Measurements from ENCODE around the gene SMYD4. TPM values are rescaled to one million over a fixed set of nuclear protein-coding genes. Genes with fewer than 3 reads are reported as not detected.

SMYD4 gene
- total and polyA plus RNA-seq, 9 of the 15 experiments (the other 6 are each of a cell fraction or from before 2014, with no cell fraction given) = 1.3 to 10.2 (median 6.7) TPM

Other genes starting within 250 kb of the SMYD4 start
Only the 7 nearest of the 13 such genes appear.
- 54.9 and 66.3 TPM in 2 replicates for gene RILP, start 180.0 kb downstream of the SMYD4 start, total RNA-seq (2014; rRNA removed)
- 14.1 and 15.3 TPM in 2 replicates for gene RILP, start 180.0 kb downstream of the SMYD4 start, total RNA-seq (2014; rRNA removed; fragmentation: Illumina TruSeq; extraction: Trizol)
- 27.8 and 27.9 TPM in 2 replicates for gene RILP, start 180.0 kb downstream of the SMYD4 start, total RNA-seq (2015; rRNA removed; fragmentation: Illumina TruSeq; extraction: Trizol)
- gene RILP, start 180.0 kb downstream of the SMYD4 start, total RNA-seq (2021) = 41.3 and 45.4 TPM in 2 replicates
- gene RILP, start 180.0 kb downstream of the SMYD4 start, polyA plus RNA-seq (2011; rRNA removed) = 22.8 and 23.0 TPM in 2 replicates
- 29.9 and 40.4 TPM in 2 replicates for gene RILP, start 180.0 kb downstream of the SMYD4 start, polyA plus RNA-seq (2014; fragmentation: Illumina TruSeq; extraction: Trizol)
- 1 to 10 TPM in 1 of 2 experiments, under 1 TPM in 1; 0.75 to 2.2 TPM for gene RILP, start 180.0 kb downstream of the SMYD4 start, polyA plus RNA-seq (2014; fragmentation: Nextera tagmentation; extraction: Ambion mirVana)
- 43.4 and 46.6 TPM in 2 replicates for gene RILP, start 180.0 kb downstream of the SMYD4 start, polyA plus RNA-seq (2014; rRNA removed)
- 85.9 and 111 TPM in 2 replicates for gene PRPF8, start 145.0 kb downstream of the SMYD4 start, total RNA-seq (2014; rRNA removed)
- gene PRPF8, start 145.0 kb downstream of the SMYD4 start, total RNA-seq (2014; rRNA removed; fragmentation: Illumina TruSeq; extraction: Trizol) = 64.3 and 72.1 TPM in 2 replicates
- gene PRPF8, start 145.0 kb downstream of the SMYD4 start, total RNA-seq (2015; rRNA removed; fragmentation: Illumina TruSeq; extraction: Trizol) = 64.6 and 74.2 TPM in 2 replicates
- gene PRPF8, start 145.0 kb downstream of the SMYD4 start, total RNA-seq (2021) = 278 and 294 TPM in 2 replicates
- gene PRPF8, start 145.0 kb downstream of the SMYD4 start, polyA plus RNA-seq (2011; rRNA removed) = 64.3 and 160 TPM in 2 replicates
- gene PRPF8, start 145.0 kb downstream of the SMYD4 start, polyA plus RNA-seq (2014; fragmentation: Illumina TruSeq; extraction: Trizol) = 208 and 224 TPM in 2 replicates
- gene PRPF8, start 145.0 kb downstream of the SMYD4 start, polyA plus RNA-seq (2014; fragmentation: Nextera tagmentation; extraction: Ambion mirVana) = 100 to 1,000 TPM; 128 to 174 TPM
- gene PRPF8, start 145.0 kb downstream of the SMYD4 start, polyA plus RNA-seq (2014; rRNA removed) = 77.2 and 85.9 TPM in 2 replicates
- 0.45 and 0.54 TPM in 2 replicates for gene TLCD2, start 119.5 kb downstream of the SMYD4 start, total RNA-seq (2014; rRNA removed)
- 0.64 and 0.65 TPM in 2 replicates for gene TLCD2, start 119.5 kb downstream of the SMYD4 start, total RNA-seq (2014; rRNA removed; fragmentation: Illumina TruSeq; extraction: Trizol)
- gene TLCD2, start 119.5 kb downstream of the SMYD4 start, total RNA-seq (2015; rRNA removed; fragmentation: Illumina TruSeq; extraction: Trizol) = 0.76 and 0.98 TPM in 2 replicates
- 0.78 and 0.89 TPM in 2 replicates for gene TLCD2, start 119.5 kb downstream of the SMYD4 start, total RNA-seq (2021)
- gene TLCD2, start 119.5 kb downstream of the SMYD4 start, polyA plus RNA-seq (2011; rRNA removed) = 0.46 and 0.50 TPM in 2 replicates
- 0.58 and 0.64 TPM in 2 replicates for gene TLCD2, start 119.5 kb downstream of the SMYD4 start, polyA plus RNA-seq (2014; fragmentation: Illumina TruSeq; extraction: Trizol)
- under 1 TPM; 0.10 to 0.13 TPM for gene TLCD2, start 119.5 kb downstream of the SMYD4 start, polyA plus RNA-seq (2014; fragmentation: Nextera tagmentation; extraction: Ambion mirVana)
- gene TLCD2, start 119.5 kb downstream of the SMYD4 start, polyA plus RNA-seq (2014; rRNA removed) = 0.73 and 1.0 TPM in 2 replicates
- gene WDR81, start 105.2 kb downstream of the SMYD4 start, total RNA-seq (2014; rRNA removed) = 11.1 and 12.5 TPM in 2 replicates
- gene WDR81, start 105.2 kb downstream of the SMYD4 start, total RNA-seq (2014; rRNA removed; fragmentation: Illumina TruSeq; extraction: Trizol) = 0.89 and 1.7 TPM in 2 replicates
- 4.3 and 5.3 TPM in 2 replicates for gene WDR81, start 105.2 kb downstream of the SMYD4 start, total RNA-seq (2015; rRNA removed; fragmentation: Illumina TruSeq; extraction: Trizol)
- 13.0 and 17.1 TPM in 2 replicates for gene WDR81, start 105.2 kb downstream of the SMYD4 start, total RNA-seq (2021)
- gene WDR81, start 105.2 kb downstream of the SMYD4 start, polyA plus RNA-seq (2011; rRNA removed) = 2.7 and 5.1 TPM in 2 replicates
- gene WDR81, start 105.2 kb downstream of the SMYD4 start, polyA plus RNA-seq (2014; fragmentation: Illumina TruSeq; extraction: Trizol) = 3.3 and 9.0 TPM in 2 replicates
- gene WDR81, start 105.2 kb downstream of the SMYD4 start, polyA plus RNA-seq (2014; fragmentation: Nextera tagmentation; extraction: Ambion mirVana) = under 1 TPM; 0.01 to 0.04 TPM
- gene WDR81, start 105.2 kb downstream of the SMYD4 start, polyA plus RNA-seq (2014; rRNA removed) = 12.2 and 12.9 TPM in 2 replicates
- gene SERPINF2, start 87.0 kb downstream of the SMYD4 start, total RNA-seq (2014; rRNA removed) = not detected in 2 replicates
- not detected in 2 replicates for gene SERPINF2, start 87.0 kb downstream of the SMYD4 start, total RNA-seq (2014; rRNA removed; fragmentation: Illumina TruSeq; extraction: Trizol)
- not detected in 2 replicates for gene SERPINF2, start 87.0 kb downstream of the SMYD4 start, total RNA-seq (2015; rRNA removed; fragmentation: Illumina TruSeq; extraction: Trizol)
- 0.22 TPM in 2 replicates for gene SERPINF2, start 87.0 kb downstream of the SMYD4 start, total RNA-seq (2021)
- gene SERPINF2, start 87.0 kb downstream of the SMYD4 start, polyA plus RNA-seq (2011; rRNA removed) = 0.04 TPM in 1 of 2 replicates, not detected in the other
- not detected in 2 replicates for gene SERPINF2, start 87.0 kb downstream of the SMYD4 start, polyA plus RNA-seq (2014; fragmentation: Illumina TruSeq; extraction: Trizol)
- not detected for gene SERPINF2, start 87.0 kb downstream of the SMYD4 start, polyA plus RNA-seq (2014; fragmentation: Nextera tagmentation; extraction: Ambion mirVana)
- gene SERPINF2, start 87.0 kb downstream of the SMYD4 start, polyA plus RNA-seq (2014; rRNA removed) = not detected in 2 replicates
- 37.7 and 54.7 TPM in 2 replicates for gene SERPINF1, start 67.8 kb downstream of the SMYD4 start, total RNA-seq (2014; rRNA removed)
- gene SERPINF1, start 67.8 kb downstream of the SMYD4 start, total RNA-seq (2014; rRNA removed; fragmentation: Illumina TruSeq; extraction: Trizol) = 21.5 and 27.5 TPM in 2 replicates
- 37.0 and 40.4 TPM in 2 replicates for gene SERPINF1, start 67.8 kb downstream of the SMYD4 start, total RNA-seq (2015; rRNA removed; fragmentation: Illumina TruSeq; extraction: Trizol)
- 34.5 and 44.2 TPM in 2 replicates for gene SERPINF1, start 67.8 kb downstream of the SMYD4 start, total RNA-seq (2021)
- 66.9 and 85.2 TPM in 2 replicates for gene SERPINF1, start 67.8 kb downstream of the SMYD4 start, polyA plus RNA-seq (2011; rRNA removed)
- gene SERPINF1, start 67.8 kb downstream of the SMYD4 start, polyA plus RNA-seq (2014; fragmentation: Illumina TruSeq; extraction: Trizol) = 44.8 and 53.4 TPM in 2 replicates
- 1 to 10 TPM; 2.6 to 6.3 TPM for gene SERPINF1, start 67.8 kb downstream of the SMYD4 start, polyA plus RNA-seq (2014; fragmentation: Nextera tagmentation; extraction: Ambion mirVana)
- 42.4 and 78.9 TPM in 2 replicates for gene SERPINF1, start 67.8 kb downstream of the SMYD4 start, polyA plus RNA-seq (2014; rRNA removed)
- gene RPA1, start 103 bp upstream of the SMYD4 start, total RNA-seq (2014; rRNA removed) = 42.0 and 49.1 TPM in 2 replicates
- 34.3 and 35.2 TPM in 2 replicates for gene RPA1, start 103 bp upstream of the SMYD4 start, total RNA-seq (2014; rRNA removed; fragmentation: Illumina TruSeq; extraction: Trizol)
- gene RPA1, start 103 bp upstream of the SMYD4 start, total RNA-seq (2015; rRNA removed; fragmentation: Illumina TruSeq; extraction: Trizol) = 27.6 and 28.5 TPM in 2 replicates
- gene RPA1, start 103 bp upstream of the SMYD4 start, total RNA-seq (2021) = 125 and 133 TPM in 2 replicates
- 105 and 125 TPM in 2 replicates for gene RPA1, start 103 bp upstream of the SMYD4 start, polyA plus RNA-seq (2011; rRNA removed)
- gene RPA1, start 103 bp upstream of the SMYD4 start, polyA plus RNA-seq (2014; fragmentation: Illumina TruSeq; extraction: Trizol) = 53.9 and 56.0 TPM in 2 replicates
- gene RPA1, start 103 bp upstream of the SMYD4 start, polyA plus RNA-seq (2014; fragmentation: Nextera tagmentation; extraction: Ambion mirVana) = 10 to 100 TPM; 25.2 to 40.4 TPM
- gene RPA1, start 103 bp upstream of the SMYD4 start, polyA plus RNA-seq (2014; rRNA removed) = 47.4 and 48.7 TPM in 2 replicates

All from K562 (cell line).